Neural progenitor cell (in vitro differentiated cells): ENCODE data around the gene ATP8B2.

Experiments
- EZH2 ChIP-seq: fragments of 200-600 bp; sonication (generic); IDR thresholded peaks from 2 replicates; pipeline ENCODE4 v1.6.1; 2017; ENCODE audit warnings: antibody characterized with exemption, mild to moderate bottlenecking, moderate library complexity
- EZH2phosphoT487 ChIP-seq: fragments of 200-600 bp; sonication (generic); IDR thresholded peaks from 2 replicates; pipeline ENCODE4 v1.6.1; 2017; ENCODE audit warnings: antibody characterized with exemption
- TF ChIP-seq, protein P1 (sequence below): fragments of 200-600 bp; sonication (generic); IDR thresholded peaks from 2 replicates; pipeline ENCODE4 v1.5.1; 2017; ENCODE audit warnings: antibody characterized with exemption, mild to moderate bottlenecking

DNA sequence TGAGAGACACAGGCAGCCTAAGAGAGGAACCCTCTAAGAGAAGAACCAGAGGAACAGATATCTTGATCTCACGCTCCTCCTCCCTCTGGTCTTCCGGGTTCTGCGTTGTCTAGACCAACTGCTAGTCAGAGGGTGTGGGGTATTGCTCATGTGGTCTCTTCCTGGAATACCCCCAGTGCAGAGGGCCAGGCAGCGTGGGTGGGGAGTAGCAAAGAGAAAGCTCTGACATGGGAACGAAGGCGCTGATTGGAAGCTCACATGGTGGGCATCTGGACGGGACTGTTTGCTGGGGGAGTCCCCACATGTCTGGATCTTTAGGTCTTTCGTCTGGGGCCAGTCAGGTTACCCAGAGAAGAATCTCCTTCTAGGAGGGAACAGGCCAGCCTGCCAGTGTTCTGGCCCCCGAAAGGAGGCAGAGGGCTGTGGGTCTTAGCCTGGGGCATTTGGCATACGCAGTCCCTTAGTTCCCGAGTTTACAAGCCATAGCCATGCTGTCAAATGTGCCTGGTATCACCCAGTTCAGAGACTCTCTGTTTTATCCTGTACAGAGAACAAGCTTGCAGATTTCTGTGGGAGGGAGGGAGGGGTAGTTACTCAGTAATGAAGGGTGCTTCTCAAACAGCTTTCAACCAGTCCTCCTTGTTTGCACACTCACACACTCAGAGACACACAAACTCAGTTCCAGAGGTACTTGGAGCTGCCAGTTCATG lies 61.5 kb downstream of the ATP8B2 start:
- TF ChIP-seq, protein P1, sequence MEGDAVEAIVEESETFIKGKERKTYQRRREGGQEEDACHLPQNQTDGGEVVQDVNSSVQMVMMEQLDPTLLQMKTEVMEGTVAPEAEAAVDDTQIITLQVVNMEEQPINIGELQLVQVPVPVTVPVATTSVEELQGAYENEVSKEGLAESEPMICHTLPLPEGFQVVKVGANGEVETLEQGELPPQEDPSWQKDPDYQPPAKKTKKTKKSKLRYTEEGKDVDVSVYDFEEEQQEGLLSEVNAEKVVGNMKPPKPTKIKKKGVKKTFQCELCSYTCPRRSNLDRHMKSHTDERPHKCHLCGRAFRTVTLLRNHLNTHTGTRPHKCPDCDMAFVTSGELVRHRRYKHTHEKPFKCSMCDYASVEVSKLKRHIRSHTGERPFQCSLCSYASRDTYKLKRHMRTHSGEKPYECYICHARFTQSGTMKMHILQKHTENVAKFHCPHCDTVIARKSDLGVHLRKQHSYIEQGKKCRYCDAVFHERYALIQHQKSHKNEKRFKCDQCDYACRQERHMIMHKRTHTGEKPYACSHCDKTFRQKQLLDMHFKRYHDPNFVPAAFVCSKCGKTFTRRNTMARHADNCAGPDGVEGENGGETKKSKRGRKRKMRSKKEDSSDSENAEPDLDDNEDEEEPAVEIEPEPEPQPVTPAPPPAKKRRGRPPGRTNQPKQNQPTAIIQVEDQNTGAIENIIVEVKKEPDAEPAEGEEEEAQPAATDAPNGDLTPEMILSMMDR, result no peak
- no peak for TF ChIP-seq EZH2
- no peak for TF ChIP-seq EZH2phosphoT487
